Measurements from ENCODE around the gene SLC8A3.

SLC8A3 gene

DNA sequence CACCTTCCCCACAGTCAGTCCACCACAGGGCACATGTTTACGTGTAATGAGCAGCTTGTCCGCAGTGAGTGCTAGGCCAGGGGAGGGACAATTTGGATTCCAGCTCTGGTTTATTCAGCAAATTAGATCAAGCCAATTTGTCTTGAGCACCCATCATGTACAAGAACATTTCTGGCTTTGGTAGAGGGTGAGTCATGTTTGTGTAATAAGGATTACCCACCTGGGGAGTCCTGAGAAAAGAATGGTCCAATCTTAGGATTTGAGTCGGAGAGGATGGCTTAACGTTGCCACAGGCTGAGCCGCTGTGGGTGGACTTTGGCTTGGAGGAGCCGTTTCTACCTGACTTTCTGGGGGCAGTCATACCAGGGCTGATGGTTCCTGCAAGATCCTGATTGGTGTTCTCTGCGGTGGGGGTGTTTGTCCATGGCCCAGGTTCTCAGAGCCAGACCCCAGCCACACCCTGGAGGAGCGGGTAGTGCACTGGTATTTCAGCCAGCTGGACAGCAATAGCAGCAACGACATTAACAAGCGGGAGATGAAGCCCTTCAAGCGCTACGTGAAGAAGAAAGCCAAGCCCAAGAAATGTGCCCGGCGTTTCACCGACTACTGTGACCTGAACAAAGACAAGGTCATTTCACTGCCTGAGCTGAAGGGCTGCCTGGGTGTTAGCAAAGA, 165.8 kb downstream of the SLC8A3 start:
- DNase-seq (ENCODE audit: low spot score), result no peak

DNA sequence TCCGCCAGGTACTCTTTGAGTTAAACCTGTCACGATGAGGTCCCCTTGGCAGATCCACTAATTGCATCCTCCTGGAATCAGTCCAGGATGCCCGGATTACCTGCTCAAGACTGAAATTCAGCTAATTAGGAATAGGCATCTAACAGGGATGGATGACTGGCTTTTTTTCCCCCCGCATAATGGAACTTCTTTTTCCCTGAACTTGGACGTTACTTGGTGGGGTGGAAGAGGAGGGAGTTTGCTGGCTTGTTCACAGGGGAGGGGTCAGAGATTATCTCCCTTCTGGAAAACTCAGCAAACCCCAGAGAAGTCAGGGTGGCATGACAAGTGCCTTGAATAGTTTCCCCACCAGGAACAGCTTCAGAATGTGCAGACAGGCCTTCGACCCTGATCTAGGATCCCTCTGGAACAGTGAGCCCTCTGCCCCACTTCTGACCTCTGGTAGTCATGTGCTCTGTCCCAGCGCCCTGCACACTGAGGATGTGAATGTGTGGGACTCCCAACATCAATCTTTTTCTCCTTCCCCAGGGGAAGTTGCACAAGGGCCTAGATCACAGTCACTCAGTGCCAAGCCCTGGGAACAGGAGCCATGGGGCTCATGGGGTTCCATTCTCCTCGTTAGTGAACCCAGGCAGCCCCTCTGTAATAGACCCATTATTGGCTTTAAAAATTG, 167.1 kb downstream of the SLC8A3 start:
- no peak for DNase-seq (ENCODE audit: low spot score)

DNA sequence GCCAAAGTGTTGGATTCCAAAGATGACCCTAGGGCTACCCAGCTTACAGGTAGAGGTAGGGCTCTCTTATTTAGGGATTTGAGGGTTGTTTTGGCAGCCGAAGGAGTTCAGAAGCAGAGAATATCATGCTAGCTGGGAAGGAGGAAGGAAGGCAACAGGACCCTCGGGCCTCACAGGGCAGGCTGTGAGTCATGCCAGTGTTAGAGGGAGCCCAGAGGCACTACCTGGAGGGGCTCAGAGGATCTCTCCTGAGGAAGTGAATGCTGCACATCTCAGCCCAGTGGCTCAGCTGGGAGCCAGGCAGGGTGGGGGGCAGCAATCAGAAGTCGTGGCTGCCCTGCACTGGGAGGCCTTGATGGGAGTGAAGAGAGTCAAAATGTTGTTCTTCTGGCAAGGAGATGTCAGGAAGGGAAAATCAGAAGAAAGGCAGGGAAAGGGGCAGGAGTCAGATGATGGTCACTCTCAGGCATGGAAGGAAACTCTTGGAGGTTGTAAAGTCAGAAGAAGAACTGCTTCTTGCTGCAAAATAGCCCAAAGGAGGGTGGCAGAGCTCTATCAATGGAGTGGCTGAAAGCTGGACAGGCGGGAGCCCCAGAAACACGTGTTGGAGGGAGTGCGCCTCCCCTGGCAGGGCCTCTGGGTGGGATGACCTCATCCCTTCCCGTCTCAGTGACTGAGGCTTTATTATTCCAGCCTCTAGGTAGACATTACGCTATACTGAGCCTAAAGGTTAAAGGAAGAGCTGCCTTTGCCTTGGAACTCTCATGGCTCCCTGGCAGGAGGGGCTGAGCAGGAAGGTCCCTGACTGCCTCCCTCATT, 168.2 kb downstream of the SLC8A3 start:
- DNase-seq (ENCODE audit: low spot score), result no peak

DNA sequence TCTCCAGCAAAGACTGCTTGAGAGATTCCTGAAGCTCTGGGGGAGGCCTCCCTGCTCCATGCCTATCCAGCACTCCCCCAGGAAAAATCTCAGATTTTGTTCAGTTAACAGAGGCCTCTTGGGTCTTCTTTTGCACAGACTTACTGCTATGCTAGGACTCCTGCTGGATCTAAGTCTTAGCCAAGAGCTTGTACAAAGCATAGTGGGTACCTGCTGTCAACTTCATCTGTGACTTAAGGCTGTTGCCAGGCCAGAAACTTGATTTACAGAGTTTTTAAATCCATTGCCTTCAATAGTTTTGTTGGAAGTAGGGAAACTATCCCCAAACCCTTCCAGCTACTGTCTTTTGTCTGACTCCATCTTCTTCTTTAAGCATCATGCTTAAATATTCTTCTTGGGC, 169.1 kb downstream of the SLC8A3 start:
- no peak for DNase-seq (ENCODE audit: low spot score)

DNA sequence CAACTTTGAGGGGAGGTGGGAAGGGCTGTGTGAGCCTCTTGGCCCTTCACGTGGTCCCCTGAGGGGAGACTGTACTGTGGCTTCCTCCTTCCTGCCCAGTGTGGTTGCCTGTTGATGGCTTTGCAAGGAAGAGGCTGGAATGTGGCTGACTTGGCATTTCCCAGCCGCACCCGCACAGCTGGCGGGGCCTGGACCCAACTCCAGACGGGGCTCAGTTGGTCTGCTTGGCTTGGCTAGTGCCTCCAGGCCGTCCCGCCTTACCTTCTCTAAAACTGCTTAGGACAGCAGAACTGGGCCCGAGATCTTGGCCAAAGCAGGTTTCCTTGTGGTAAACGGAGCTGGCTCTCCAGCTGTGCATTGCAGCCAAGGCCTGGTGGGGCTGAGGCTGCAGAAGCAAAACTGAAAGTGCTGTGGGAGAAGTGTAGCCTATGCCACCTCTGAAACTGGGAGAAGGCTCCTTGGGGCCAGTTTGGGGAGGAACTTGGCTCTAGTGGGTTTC, 170.0 kb downstream of the SLC8A3 start:
- no peak for DNase-seq (ENCODE audit: low spot score)

DNA sequence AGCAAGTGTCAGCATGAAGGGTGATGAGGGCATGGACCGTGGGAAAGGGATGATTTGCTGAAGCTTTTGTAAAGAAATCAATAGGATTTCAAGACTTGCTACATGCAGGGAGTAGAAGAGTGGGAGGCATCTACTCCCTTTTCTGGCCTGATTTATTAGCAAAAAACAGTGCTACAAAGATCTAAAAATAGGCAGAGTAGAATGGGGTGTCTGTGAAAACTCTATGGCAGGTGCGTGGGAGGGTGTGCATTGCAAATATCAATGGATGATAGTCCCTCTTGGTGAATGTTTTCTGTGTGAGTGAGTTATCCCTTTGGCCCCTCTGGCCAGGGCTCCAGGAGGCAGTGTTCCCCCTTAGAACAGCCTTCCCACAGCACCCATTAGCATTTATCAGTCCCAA, 170.5 kb downstream of the SLC8A3 start:
- DNase-seq (ENCODE audit: low spot score), result no peak

DNA sequence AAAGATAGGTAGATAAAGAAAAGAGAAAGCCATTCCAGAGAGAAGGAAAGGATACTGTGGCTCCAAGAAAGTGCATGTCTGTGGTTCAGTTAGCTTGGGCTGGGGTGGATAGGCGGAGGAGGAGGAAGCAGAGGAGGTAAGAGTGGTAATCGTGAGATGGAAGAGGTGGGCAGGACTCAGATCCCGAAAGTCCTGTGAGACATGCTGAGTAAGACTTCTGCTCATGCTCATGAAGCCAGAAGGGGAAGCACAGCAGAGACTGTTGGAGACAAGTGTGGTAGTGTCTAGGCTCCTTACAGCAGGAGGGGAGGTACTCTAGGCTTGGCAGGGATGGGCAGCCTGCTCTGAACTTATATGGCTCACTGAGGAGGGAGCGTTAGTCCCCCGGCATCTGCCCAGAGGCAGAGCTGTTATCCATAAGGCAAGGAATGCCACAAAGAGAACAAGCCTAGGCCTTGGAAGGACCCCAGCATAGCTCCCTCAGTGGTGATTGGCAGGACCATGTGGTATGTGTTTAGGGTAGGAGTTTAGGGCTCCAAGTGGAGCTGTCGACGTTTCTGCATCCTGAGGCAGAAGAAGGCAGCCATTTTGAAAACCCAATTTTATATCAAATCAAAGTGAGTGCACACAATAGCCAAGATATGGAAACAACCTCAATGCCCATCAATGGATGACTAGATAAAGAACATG, 174.2 kb downstream of the SLC8A3 start:
- no peak for DNase-seq (ENCODE audit: low spot score)

DNA sequence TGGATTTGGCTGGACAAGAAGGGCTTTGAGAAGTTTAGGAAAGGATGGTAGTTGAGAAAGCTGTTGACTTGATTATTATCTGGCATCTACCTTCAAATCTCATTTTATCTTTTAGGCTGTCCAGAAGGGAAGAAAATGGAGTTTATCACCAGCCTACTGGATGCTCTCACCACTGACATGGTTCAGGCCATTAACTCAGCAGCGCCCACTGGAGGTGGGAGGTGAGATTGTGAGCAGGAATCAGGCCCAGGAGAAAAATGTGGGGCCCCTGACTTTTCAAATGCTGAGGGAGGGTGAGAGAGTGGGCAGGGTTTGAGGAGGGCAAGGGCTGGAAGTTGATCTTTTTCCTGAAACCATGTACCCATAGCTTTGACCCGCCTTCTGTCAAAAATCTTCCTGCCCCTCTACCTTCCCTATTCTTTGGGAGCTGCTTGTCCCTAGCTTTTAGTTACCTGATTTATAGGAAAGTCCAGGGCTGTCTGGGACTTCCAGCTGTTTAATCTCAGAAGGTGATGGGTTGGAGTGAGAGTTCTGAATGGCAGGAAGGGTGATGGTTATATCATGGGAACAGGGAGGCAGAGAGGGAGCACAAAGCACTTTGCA, 175.4 kb downstream of the SLC8A3 start:
- DNase-seq (ENCODE audit: low spot score), result no peak

DNA sequence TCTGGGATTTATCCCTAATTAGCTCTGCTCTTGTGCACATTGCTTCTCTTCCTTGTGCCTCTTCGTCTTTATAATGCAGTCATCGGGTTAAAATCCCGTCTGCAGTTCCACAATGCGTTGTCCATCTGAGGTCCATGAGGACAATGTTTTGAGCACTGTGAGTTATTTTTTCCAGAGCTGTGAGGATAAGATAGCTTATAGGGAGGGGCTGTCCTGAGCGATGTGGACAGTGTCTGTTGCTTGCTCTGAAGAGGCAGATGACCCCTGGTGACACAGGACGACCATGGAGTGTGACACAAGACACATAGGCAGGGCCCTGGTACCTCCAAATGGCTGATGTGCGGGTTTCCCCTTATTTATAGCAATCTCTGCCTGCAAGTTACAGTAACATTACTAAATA, 177.0 kb downstream of the SLC8A3 start:
- no peak for DNase-seq (ENCODE audit: low spot score)

DNA sequence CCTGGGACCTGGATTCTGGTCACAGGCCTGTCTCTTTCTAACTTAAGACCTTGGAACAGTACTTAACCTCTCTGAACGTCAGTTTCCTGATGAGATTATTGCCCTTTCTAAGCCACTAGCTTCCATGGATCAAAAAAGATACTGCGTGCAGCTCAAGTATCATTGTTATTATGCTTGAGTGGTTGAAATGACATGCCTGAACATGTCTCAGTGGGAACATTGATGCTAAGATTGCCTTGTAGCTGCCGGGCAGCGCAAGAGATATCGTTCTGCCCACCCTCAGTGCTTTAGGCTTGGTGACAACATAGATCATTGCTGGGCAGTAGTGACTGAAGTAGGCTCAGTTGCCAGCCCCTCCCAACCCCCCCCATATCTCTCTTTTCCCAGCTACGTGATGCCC, 177.7 kb downstream of the SLC8A3 start:
- no peak for DNase-seq (ENCODE audit: low spot score)

DNA sequence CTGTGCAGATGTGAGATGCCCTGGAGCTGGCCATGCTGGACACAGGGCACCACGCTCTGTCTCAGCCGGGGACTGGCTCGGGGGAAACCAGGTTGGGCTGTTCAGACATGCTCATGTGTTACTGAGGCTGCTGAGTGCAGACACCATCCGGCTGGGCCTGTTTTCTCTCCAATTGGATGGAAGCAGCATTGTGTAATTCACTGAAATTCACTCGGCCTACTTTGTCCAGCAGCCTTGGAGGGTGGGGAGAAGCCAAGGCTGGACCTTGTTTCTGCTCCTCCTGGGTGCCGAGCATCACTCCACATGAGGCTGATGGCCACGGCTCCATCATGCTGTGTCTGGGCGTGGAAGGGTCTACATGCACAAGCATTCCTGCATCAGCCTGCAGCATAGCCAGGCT, 178.8 kb downstream of the SLC8A3 start:
- no peak for DNase-seq (ENCODE audit: low spot score)

DNA sequence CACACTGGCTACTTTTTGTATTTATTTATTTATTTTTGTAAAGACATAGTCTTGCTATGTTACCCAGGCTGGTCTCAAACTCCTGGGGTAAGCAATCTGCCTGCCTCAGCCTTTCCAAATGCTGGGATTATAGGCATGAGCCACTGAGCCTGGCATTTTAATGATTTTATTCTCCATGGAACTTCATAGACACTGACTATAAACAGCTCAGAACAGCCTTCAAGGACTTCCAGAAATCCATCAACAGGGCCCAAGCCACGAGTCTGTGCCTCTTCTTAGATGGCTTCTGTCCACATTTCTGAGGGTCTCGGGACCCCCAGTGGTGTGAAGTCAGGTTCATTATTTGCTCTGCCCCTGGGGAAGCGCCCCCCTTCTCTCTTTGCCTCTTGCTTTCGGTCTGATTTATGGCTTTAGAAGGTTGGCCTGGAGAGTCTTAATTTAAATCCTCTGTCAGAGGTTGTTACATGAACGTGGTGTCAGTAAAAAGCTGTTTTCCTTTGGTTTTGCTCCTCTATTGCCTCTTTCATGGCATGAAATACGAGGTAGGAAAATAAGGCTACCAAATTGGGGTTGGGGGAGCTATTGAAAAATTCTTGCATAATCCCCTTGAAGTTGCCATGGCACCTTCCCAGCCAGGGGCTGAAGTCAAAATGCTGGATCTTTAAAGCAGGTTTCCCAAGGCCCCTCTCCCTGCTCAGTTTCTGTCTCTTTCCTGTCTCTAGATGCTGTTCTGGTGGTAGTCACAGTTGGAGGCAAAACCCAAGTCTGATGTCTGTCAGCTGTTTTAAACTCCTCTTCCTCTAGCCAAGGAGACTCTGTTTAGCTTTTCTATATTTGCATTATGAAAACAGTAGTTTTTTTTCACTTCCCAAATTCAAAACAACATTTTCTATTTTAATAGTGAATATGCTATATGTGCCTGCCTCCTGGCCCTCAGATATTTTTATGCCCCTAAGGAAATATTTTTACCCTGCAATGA, 180.2 kb downstream of the SLC8A3 start:
- no peak for DNase-seq (ENCODE audit: low spot score)

DNA sequence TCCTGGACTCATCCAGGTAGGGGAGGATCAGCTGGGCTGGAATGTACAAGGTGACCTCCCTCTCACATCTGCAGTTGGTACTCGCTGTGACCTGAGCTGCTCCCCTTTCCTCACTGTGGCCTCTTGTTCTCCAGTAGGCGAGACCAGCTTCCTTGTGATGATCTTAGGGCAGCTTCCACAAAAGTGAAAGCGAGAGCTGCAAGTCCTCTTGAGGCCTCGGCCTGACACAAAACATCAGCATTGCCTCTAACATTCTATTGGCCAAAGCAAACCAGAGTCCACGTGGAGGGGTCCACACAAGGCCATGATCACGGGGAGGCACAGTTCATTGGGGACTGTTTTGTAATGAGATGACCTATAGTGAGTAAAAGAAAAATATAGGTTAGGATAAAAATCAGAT, 182.1 kb downstream of the SLC8A3 start:
- DNase-seq (ENCODE audit: low spot score), result no peak

DNA sequence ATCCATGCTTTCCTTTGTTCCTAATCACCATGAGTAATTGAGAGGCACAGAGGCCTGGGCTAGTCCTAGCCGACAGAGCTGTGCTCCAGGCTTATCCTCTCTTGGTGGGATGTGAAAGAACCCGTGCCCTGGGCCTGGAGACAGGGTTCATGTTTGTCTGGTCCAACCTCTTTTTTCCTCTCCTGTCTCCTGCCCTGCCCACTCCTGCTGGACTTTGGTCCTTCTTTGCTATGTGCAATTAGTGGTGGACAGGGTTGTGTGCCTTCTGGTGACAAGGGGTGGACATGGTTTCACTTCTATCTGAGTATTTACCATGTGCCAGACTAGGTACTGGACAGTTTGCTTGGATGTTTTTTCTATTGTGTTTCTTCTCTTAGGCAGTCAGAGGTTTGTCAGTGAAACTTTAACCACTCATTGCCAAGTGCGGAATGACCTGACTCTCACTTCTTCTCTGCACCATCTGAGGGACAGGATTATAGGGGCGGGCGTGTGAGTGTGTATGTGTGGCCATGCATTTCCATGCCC, 183.4 kb downstream of the SLC8A3 start:
- peak; percentile 8 for DNase-seq (ENCODE audit: low spot score)

DNA sequence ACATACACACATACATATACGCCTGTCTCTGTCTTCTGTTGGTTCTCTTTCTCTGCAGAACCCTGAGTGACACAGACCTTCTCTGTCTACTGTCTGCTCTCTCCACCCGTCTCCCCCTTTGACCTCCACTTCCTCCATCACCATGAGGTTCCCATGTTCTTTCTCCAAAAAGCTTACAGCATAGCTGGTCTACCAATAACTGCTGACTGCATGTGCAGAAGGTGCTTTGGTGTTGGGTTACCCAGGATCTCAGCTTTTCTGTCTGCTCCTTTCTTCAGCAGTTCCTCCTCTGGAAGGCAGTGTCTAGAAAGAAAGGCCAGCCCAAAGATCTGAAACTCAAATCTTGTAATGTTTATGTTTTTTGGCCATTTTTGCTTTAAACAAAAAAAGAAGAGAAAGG, 184.0 kb downstream of the SLC8A3 start:
- no peak for DNase-seq (ENCODE audit: low spot score)

DNA sequence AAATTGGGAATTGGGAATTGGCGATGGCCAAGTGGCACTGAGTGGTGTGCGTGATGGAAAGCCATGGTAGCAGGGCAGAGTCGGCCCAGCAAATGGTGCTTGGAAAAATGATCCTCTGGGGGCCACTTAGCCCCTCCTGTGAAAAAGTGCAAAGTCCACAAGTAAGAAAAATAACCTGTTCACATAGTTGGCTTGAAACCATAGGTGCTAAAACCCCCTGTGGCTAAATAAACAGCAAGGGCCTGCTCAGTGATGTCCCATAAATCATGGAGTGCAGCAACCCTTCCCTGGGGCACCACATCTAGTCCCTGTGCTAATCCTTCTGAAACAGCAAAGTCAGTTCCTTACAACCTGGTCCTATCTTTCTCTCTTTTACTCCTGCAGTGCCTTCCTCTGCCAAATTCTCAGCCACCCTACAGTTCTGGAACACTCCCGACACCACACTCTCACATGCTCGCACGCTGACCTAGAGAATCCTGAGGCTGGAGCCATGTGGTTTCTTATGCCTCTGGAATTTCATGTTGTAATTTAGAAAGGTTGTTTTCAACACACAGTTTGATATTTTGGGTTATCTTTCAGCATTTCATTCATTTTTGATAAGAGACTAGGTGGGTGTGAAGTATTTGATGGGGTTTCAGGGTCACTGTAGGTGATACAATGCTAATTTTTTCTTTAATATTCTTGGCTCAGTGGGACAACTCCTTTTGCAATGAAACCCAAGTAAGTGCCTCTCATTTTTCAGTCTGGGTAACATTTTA, 186.0 kb downstream of the SLC8A3 start:
- no peak for DNase-seq (ENCODE audit: low spot score)

DNA sequence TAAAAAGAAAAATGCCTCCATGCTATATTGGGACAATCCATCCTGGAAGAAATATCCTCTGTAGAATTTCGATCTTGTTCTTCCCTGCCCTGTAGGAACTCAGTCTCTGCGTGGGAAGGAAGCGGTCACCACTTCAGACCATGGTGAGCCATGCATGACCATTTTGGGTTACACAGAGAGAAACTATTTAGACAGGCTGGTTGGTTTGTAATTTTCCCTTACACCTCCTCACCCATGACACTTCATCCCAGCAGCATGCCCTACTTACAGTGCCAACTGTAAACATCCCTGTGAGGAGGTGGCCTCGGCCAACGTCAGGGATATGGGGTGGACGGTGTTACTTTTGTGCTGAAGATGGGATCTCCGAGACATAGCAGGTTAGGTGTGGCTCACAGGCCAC, 188.2 kb downstream of the SLC8A3 start:
- no peak for DNase-seq (ENCODE audit: low spot score)

DNA sequence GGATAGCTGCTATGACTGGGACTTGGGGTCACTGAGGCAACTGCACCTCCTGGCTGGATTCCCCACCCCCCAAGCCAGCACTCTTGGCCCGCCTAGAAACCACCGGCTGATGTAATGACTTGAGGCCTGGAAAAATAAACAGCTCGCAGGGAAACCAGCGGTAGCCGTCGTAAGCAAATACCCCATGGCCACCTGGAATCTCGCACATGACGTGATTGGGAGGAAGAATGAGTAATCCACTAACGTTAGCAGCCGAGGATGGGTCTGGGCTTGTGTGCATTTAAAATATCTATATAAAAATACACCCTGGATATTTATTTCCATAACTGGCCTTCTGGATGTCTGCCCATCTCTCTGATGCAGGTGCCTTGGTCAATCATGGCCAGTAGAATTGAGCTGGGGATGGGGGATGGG, 189.5 kb downstream of the SLC8A3 start:
- peak; percentile 29 for DNase-seq (ENCODE audit: low spot score)

DNA sequence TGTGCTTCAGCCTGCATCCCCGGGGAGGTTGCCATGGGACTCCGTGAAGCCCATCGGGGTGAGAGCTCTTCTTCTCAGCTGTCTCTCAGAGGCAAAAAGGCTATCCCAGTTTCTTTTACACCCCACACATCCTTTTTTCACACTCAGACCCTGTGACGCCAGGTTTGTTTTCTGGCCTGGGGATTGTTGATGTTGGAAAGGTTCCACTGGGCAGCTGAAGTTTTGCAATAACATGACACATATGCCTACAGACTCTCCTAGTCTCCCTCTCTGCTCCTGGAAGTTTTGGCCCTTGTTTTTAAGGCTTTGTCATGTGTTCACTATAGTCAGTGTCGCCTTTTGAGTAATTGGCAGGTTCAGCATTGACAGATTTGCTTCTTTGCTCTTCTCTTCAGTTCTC, 190.9 kb downstream of the SLC8A3 start:
- DNase-seq (ENCODE audit: low spot score), result no peak

DNA sequence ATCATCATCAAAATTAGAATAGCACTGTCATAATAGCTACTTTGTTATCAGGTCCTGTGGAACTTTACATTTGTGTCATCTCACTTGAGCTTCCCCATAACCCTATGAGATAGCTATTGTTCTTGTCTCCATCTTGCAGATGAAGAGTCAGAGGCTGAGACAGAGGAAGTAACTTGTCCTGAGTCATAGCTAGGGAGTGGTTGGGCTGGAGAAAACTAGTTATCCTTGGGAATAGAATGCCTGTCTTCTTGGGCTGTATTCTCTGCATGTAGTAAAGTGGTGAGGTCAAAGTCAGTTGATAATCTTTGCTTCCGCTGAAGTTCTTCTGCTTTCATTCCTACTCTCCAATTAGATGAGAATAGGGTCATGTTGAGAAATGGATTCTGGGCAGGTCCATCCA, 192.5 kb downstream of the SLC8A3 start:
- no peak for DNase-seq (ENCODE audit: low spot score)

Data from LoVo (cell line).